Measurements from ENCODE around the gene ASB6.
"Not testable (repeated sequence)": the region's sequence is repeated elsewhere in the genome, so short reads cannot be mapped to it uniquely, and the experiment has no call there.

The ASB6 gene

DNA sequence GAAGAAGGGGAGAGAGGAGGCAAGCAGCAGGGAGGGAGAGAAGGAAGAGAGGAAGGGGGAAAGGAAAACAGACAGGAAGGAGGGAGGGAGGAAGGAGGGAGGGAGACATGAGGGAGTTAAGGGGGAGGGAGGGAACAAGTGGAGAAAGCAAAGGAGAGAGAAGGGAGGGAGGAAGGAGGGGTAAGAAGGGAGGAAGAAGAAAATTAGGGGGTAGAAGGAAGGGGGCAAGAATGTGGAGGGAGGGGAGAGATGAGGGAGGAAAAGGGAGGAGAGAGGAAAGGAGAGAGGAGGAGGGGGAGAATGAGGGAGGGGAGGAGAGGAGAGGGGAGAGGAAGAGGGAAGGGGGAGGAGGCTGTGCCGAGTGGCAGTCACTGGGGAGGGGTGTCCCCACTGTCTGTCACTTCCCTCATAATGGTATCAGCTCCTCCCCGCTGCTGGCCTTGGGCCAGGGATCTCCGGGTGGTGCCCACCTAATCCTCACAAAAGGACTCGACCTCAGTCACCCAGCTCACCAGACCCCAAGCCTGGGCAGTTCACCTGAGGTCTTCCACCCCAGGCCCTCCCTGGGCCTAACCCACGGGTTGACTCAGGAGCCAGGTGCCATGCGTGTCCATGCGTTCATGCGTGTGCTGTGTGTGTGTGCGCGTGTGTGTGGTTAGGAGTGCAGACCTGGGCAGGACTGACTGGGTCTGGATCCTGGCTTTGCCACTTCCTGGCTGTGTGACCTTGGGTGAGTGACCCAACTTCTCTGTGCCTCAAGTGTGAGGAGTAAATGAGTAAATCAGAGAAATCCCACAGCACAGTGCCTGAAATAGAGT lies 39.1 kb downstream of the ASB6 start:
- no peak for DNase-seq

GRCh38 chr9:129601082-129601674 lies 40.8 kb downstream of the ASB6 start:
- no peak for DNase-seq

- DNase-seq, result no peak
Measured at GRCh38 chr9:129598089-129598596, 43.8 kb downstream of the ASB6 start.

DNA sequence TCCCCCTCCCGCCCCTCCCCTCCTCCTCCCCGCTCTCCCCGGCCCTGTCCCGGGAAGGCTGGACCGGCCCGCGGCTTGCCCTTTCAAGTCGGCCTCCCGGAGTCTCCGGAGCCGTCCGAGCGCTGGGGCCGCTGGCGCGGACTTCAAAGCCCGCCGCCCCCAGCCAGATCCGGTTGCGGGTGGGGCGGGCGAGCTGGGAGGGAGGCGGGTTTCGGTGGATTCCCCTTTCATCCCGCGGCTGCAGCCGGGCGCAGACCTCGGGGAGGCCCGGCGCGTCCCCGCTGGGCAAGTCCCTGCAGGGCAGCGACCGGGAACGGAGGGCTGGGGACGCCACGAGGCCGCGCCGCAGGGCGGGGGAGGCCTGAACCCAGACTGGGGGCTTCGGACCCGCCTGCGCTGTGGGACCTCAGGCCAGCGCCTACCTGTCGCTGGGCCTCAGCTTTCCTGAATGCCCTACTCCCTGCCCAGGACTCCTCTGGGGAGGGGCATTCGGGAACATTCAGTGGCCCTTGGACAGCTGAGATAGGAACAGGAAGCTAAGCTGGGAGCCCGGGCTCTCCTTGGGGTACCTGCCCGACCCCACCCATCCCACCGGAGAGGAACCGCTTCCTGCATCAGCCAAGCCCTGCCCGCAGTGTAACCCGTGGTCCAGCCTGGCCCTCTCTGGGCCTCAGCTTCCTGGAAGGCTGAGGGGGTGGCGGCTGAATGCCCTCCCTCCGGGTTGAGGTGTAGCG lies 44.4 kb downstream of the ASB6 start:
- no peak for DNase-seq

DNA sequence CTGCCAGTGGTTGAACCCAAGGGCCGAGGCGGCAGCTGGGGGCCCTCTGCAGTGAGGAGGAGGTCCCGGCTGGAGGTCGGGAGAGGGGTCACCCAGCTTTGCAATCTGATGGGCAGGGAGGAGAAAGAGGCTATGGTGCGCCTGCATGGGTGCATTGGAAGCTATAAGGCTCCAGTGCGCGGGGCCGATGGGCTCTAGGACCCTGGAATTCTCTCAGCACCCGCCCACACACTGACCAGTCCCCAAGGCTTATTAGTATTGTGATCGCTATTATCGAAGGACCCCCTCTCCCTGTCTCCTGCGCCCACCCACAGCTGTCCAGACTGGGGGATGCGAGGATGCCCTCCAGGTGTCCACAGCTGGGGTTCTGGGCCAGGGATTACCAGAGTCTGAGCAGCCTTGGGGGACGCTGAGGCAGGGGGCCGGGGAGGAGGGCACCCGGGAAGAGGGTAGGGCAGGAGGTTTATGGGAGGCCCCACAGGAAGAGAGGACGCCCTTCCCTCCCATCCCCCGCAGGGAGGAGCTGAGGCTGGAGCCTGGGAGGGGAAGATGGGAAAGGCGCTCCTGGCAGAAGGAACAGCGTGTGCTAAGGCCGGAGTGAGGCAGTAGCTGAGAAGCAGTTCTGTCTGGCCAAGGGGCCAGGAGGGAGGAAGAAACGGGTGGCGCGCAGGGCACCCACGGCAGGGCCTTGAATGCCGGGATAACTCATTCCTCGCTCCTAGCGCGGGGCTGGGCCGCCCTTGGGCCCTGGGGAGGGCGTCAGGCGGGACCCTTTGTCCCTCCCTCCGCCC lies 45.2 kb downstream of the ASB6 start:
- no peak for DNase-seq

DNA sequence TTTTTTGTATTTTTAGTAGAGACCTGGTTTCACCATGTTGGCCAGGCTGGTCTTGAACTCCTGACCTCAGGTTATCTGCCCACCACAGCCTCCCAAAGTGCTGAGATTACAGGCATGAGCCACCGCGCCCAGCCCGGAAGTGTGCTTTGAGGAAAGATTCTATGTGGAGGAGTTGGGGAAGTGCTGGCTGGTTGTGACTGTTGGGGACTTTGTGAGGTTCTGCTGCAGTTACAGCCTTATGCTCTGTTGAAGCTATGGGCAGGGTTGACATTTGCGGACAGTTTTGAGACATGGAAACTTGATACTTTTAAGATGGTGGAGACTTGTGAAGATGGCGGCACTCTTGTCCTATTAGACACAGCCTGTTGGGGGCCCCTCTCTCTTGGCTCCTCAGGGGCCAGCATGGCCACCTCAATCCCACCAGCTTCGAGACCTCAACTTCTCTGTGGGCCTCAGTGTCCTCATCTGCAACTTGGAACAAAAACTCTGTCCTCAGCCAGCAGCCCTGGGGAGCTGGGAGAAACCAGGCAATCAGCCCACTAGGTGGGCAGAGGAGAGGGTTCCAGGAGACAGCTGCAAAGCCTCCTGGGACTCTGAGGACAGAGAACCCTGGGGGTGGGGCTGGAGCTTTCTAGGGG lies 45.9 kb downstream of the ASB6 start:
- DNase-seq, result no peak

GRCh38 chr9:129595311-129595741 lies 46.6 kb downstream of the ASB6 start:
- DNase-seq, result no peak

DNA sequence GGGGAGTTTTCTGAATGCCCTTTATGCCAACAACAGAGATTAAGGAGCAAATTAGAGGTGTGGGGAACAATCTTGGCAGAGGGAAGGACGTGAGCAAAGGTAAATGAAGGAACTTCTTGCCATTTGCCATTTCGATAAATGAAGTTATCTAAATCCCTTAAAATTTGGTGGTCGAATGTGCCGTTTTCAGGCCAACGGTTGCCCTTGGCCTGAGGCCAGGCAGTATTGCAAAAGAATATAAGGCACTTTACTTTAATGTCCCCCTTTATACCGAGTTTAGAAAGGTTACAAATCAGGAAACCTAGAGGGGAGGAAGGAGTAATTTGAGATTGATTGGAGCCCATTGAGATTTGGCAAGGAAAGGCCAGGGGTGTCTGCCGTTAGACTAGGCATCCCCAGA lies 47.3 kb downstream of the ASB6 start:
- no peak for DNase-seq

- DNase-seq, result not testable (repeated sequence)
Measured at GRCh38 chr9:129592790-129593189, 49.2 kb downstream of the ASB6 start.

DNA sequence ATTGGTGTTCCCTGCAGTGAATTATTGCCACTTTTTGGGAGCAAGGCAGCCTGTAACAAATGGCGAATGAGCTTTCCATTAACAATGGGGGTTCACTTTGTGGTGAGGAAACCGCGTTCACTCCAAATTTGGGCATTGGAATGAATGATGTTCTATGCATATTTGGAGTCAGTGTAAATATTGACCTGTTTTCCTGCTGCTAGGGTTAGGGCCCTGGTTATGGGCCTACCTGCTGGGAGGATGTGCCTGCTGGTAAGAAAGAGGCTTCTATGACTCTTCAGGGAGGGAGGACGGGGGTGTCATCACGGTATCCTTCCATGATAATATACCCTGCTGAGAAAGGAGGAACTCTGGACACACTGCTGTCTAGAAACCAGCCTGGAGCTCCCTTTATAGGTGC lies 50.0 kb downstream of the ASB6 start:
- no peak for DNase-seq

GRCh38 chr9:129590466-129590865 lies 51.5 kb downstream of the ASB6 start:
- no peak for DNase-seq

DNA sequence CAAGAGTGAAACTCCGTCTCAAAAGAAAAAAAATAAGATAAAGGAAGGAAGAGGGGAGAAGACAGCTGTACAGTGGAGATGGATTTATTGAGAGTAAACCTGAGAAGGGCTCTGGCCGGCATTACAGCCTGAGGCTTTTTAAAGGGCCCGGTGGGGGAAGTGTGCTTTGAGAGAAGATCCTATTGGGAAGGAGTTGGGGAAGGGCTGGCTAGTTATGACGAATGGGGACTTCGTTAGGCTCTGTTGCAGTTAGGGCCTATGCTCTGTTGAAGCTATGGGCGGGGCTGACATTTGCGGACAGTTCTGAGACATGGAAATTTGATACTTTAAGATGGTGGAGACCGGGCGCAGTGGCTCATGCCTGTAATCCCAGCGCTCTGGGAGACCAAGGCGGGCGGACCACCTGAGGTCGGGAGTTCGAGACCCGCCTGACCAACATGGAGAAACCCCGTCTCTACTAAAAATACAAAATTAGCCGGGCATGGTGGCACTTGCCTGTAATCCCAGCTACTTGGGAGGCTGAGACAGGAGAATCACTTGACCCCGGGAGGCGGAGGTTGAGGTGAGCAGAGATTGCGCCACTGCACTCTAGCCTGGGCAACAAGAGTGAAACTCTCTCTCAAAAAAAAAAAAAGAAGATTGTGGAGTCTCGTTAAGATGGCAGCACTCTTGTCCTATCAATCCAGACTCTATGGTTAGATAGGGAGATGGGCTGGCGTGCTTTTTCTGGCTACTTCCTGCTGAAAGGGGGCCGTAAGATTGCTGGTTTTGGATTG lies 54.3 kb downstream of the ASB6 start:
- no peak for DNase-seq

- DNase-seq, result no peak
Measured at GRCh38 chr9:129586685-129587084, 55.3 kb downstream of the ASB6 start.

DNA sequence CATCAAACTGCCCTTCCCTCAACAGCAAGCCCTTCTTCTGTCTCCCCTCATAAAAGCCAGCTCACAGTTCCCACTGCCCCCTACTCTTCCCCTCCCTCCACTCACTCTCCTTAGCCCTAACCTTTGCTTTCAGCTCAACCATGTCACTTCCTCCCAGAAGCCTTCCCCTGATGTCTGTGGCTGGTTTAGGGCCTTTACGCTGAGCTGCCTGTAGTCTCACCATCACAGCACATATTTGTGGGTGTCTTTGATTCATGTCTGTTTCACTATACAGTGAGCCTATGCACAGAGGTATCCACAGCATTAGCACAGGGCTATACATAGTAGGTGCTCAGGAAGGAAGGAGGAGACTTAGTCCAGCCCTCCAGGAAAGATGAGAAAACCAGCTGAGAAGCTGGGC lies 55.7 kb downstream of the ASB6 start:
- no peak for DNase-seq

DNA sequence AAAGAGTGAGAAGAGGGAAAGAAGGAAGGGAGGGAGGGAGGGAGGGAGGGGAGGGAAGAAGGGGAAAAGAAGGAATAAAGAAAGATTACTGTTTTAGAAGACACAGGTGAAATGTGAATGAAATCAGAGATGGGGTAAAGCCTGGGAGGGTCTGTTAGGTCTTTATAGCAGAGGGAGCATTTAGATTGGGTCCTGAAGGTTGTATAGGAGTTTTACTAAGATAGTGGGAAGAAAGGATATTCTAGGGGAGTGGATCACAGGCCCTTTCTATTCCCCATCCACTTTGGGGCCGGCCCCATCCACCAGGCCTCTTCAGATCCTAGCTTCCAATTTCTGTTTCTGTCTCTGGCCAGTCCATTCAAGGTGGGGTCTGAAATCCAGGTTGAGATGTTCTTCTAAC lies 56.6 kb downstream of the ASB6 start:
- DNase-seq, result no peak

Data from NCI-H1105 treated with DMSO at 0.1 percent for 48 hours (cell line).